IMR-90 (cell line): Measurements from ENCODE around the gene KIRREL2. TPM values are rescaled to one million over a fixed set of nuclear protein-coding genes. Genes with fewer than 3 reads are reported as not detected.

Source experiments
- ATAC-seq: fragments of 200-7000 bp; cut with Tn5 transposase; 2 replicates; pipeline ENCODE4 v1.9.1; 2020; ENCODE audit warnings: low read depth, mild to moderate bottlenecking, moderate library complexity
- BruUV-seq: library from RNA; stranded (reverse); fragments of 400-500 nt; replicated peaks from 2 replicates; lab custom pipeline; 2021; lab: Mats Ljungman, UMichigan
- CTCF ChIA-PET: fragments of 300-600 bp; formaldehyde crosslinking; extraction: SDS; loops from one replicate; lab custom pipeline; 2021; ENCODE audit warnings: antibody characterized with exemption; lab: Yijun Ruan, JAX
- POLR2A ChIA-PET: fragments of 300-600 bp; sonication (Branson Sonifier 250); formaldehyde crosslinking; loops from one replicate; lab custom pipeline; 2022; ENCODE audit warnings: antibody characterized with exemption; ENCODE audit not compliant: unreplicated experiment; lab: Charles Lee
- DNase-seq: peaks from one replicate; pipeline ENCODE4 v3.0.0; 2013
- H2AFZ ChIP-seq: replicated peaks from 2 replicates; pipeline ENCODE3; 2013; ENCODE audit warnings: low read length, mild to moderate bottlenecking; ENCODE audit not compliant: poor library complexity
- H2AK5ac ChIP-seq: 2 replicates; pipeline ENCODE4 v1.6.1; 2013; ENCODE audit warnings: low read depth, low read length, inconsistent platforms
- H2AK9ac ChIP-seq: replicated peaks from 2 replicates; pipeline ENCODE3; 2013; ENCODE audit warnings: mild to moderate bottlenecking, low read depth, low read length, moderate library complexity; ENCODE audit not compliant: poor library complexity
- H2BK120ac ChIP-seq: 2 replicates; pipeline ENCODE4 v1.6.1; 2013; ENCODE audit warnings: low read depth, low read length, inconsistent platforms
- H2BK15ac ChIP-seq: 3 replicates; pipeline ENCODE4 v1.6.1; 2013; ENCODE audit warnings: low read depth, low read length, inconsistent platforms
- H2BK20ac ChIP-seq: 2 replicates; pipeline ENCODE4 v1.6.1; 2013; ENCODE audit warnings: low read depth, mild to moderate bottlenecking, inconsistent platforms, low read length, moderate library complexity
- H2BK5ac ChIP-seq: 2 replicates; pipeline ENCODE4 v1.6.1; 2013; ENCODE audit warnings: mild to moderate bottlenecking, low read depth, low read length, inconsistent platforms; ENCODE audit not compliant: poor library complexity, severe bottlenecking
- H3K14ac ChIP-seq: replicated peaks from 2 replicates; pipeline ENCODE4 v1.6.1; 2013; ENCODE audit warnings: low read depth, low read length, inconsistent platforms
- H3K18ac ChIP-seq: 2 replicates; pipeline ENCODE4 v1.6.1; 2013; ENCODE audit warnings: low read depth, low read length, control low read depth
- H3K23ac ChIP-seq: 2 replicates; pipeline ENCODE4 v1.6.1; 2013; ENCODE audit warnings: low read depth, low read length, inconsistent platforms
- H3K27ac ChIP-seq: 2 replicates; pipeline ENCODE4 v1.5.1; 2013; ENCODE audit warnings: mild to moderate bottlenecking, control low read depth, low read length; ENCODE audit not compliant: insufficient read depth
- H3K27me3 ChIP-seq: 2 replicates; pipeline ENCODE4 v1.6.1; 2013; ENCODE audit warnings: low read length; ENCODE audit not compliant: control insufficient read depth, insufficient read depth
- H3K36me3 ChIP-seq: 2 replicates; pipeline ENCODE4 v1.6.1; 2013; ENCODE audit warnings: low read length, mixed read lengths; ENCODE audit not compliant: control insufficient read depth, insufficient read depth
- H3K4ac ChIP-seq: 2 replicates; pipeline ENCODE4 v1.6.1; 2013; ENCODE audit warnings: low read depth, low read length, inconsistent platforms
- H3K4me1 ChIP-seq: 2 replicates; pipeline ENCODE4 v1.6.1; 2013; ENCODE audit warnings: low read length, mixed read lengths; ENCODE audit not compliant: control insufficient read depth, insufficient read depth
- H3K4me2 ChIP-seq: 2 replicates; pipeline ENCODE4 v1.6.1; 2013; ENCODE audit warnings: low read depth, mild to moderate bottlenecking, control low read depth, low read length, moderate library complexity
- H3K4me3 ChIP-seq: 2 replicates; pipeline ENCODE4 v1.5.1; 2013; ENCODE audit warnings: low read depth, mild to moderate bottlenecking, control low read depth, low read length, moderate library complexity; ENCODE audit not compliant: insufficient read depth
- H3K56ac ChIP-seq: 2 replicates; pipeline ENCODE4 v1.6.1; 2013; ENCODE audit warnings: low read length, inconsistent platforms; ENCODE audit not compliant: insufficient read depth; ENCODE audit errors: extremely low read depth
- H3K79me1 ChIP-seq, 2 experiments: 2 replicates each; pipeline ENCODE4 v1.6.1; 2013; ENCODE audit warnings: low read length in 2 of 2, inconsistent platforms in 1 of 2, low read depth in 1 of 2
- H3K9ac ChIP-seq: 2 replicates; pipeline ENCODE4 v1.6.1; 2013; ENCODE audit warnings: low read depth, low read length, control low read depth
- H3K9me1 ChIP-seq: 2 replicates; pipeline ENCODE4 v1.6.1; 2013; ENCODE audit warnings: low read length, inconsistent platforms; ENCODE audit not compliant: insufficient read depth
- H3K9me3 ChIP-seq: 2 replicates; pipeline ENCODE4 v1.6.1; 2013; ENCODE audit warnings: low read length; ENCODE audit not compliant: control insufficient read depth, insufficient read depth
- H4K20me1 ChIP-seq: 2 replicates; pipeline ENCODE4 v1.6.1; 2013; ENCODE audit warnings: low read length, inconsistent platforms; ENCODE audit not compliant: insufficient read depth
- H4K5ac ChIP-seq: 2 replicates; pipeline ENCODE4 v1.6.1; 2013; ENCODE audit warnings: mild to moderate bottlenecking, low read depth, low read length, control low read depth
- H4K8ac ChIP-seq, 2 experiments: 2 replicates each; pipeline ENCODE4 v1.6.1; 2013; ENCODE audit warnings: low read depth in 2 of 2, low read length in 2 of 2, control low read depth in 1 of 2, inconsistent platforms in 1 of 2
- H4K91ac ChIP-seq: 2 replicates; pipeline ENCODE4 v1.6.1; 2013; ENCODE audit warnings: low read depth, low read length, inconsistent platforms; ENCODE audit not compliant: insufficient read depth
- BHLHE40 ChIP-seq: fragments of 150-350 bp; IDR thresholded peaks from 2 replicates; pipeline ENCODE4 v1.6.1; 2016; ENCODE audit warnings: mild to moderate bottlenecking, low read depth, low read length
- CEBPB ChIP-seq: IDR thresholded peaks from 2 replicates; pipeline ENCODE4 v1.6.1; 2012; ENCODE audit warnings: low read depth, low read length, improper control_type of control experiment
- CHD1 ChIP-seq: IDR thresholded peaks from 2 replicates; pipeline ENCODE4 v1.6.1; 2012; ENCODE audit warnings: low read depth, low read length, improper control_type of control experiment
- CTCF ChIP-seq: conservative IDR thresholded peaks from 2 replicates; pipeline ENCODE4 v1.5.1; 2012; ENCODE audit warnings: mild to moderate bottlenecking, low read depth, low read length, improper control_type of control experiment
- ELK1 ChIP-seq: fragments of 150-350 bp; IDR thresholded peaks from 2 replicates; pipeline ENCODE4 v1.6.1; 2016; ENCODE audit warnings: low read depth, mild to moderate bottlenecking, low read length, moderate library complexity, borderline replicate concordance
- FOS ChIP-seq: fragments of 150-350 bp; IDR thresholded peaks from 2 replicates; pipeline ENCODE4 v1.6.1; 2016; ENCODE audit warnings: low read depth, low read length
- MAFK ChIP-seq: IDR thresholded peaks from 2 replicates; pipeline ENCODE4 v1.6.1; 2012; ENCODE audit warnings: low read depth, low read length, improper control_type of control experiment
- MAZ ChIP-seq: IDR thresholded peaks from 2 replicates; pipeline ENCODE4 v1.6.1; 2012; ENCODE audit warnings: low read depth, mild to moderate bottlenecking, low read length, improper control_type of control experiment, moderate library complexity, borderline replicate concordance
- MXI1 ChIP-seq: IDR thresholded peaks from 2 replicates; pipeline ENCODE4 v1.6.1; 2012; ENCODE audit warnings: low read depth, mild to moderate bottlenecking, low read length, moderate library complexity, borderline replicate concordance
- NFE2L2 ChIP-seq: fragments of 150-350 bp; IDR thresholded peaks from 2 replicates; pipeline ENCODE4 v1.6.1; 2016; ENCODE audit warnings: low read depth, mild to moderate bottlenecking, low read length
- POLR2A ChIP-seq: IDR thresholded peaks from 2 replicates; pipeline ENCODE4 v1.6.1; 2012; ENCODE audit warnings: mild to moderate bottlenecking, low read depth, low read length
- RAD21 ChIP-seq: IDR thresholded peaks from 2 replicates; pipeline ENCODE4 v1.6.1; 2012; ENCODE audit warnings: low read length, improper control_type of control experiment
- RCOR1 ChIP-seq: IDR thresholded peaks from 2 replicates; pipeline ENCODE4 v1.6.1; 2012; ENCODE audit warnings: mild to moderate bottlenecking, low read length, improper control_type of control experiment; ENCODE audit not compliant: insufficient replicate concordance
- RFX5 ChIP-seq: IDR thresholded peaks from 2 replicates; pipeline ENCODE4 v1.8.0; 2012; ENCODE audit warnings: low read depth, mild to moderate bottlenecking, low read length, moderate library complexity
- SMC3 ChIP-seq: fragments of 150-350 bp; IDR thresholded peaks from 2 replicates; pipeline ENCODE4 v1.6.1; 2016; ENCODE audit warnings: low read depth, mild to moderate bottlenecking, antibody characterized with exemption, low read length, moderate library complexity
- USF2 ChIP-seq: fragments of 150-350 bp; IDR thresholded peaks from 2 replicates; pipeline ENCODE4 v1.6.1; 2017; ENCODE audit warnings: mild to moderate bottlenecking, antibody characterized with exemption, low read length, low read depth
- WGBS, 2 experiments: methylation state at CpG; one replicate each; pipeline versions ENCODE4 v1.1.5 to v1.1.7; 2013; ENCODE audit warnings: missing lambda C conversion rate in 2 of 2; ENCODE audit not compliant: insufficient read length in 1 of 2; ENCODE audit errors: extremely low coverage in 2 of 2; 5-methylcytosine and 5-hydroxymethylcytosine counted together
- dilution Hi-C: fragments of 300-500 bp; cut with HindIII; formaldehyde crosslinking; loops from one replicate; pipeline ENCODE4 v1.14.3; 2018; ENCODE audit warnings: low sequenced_read_pairs; ENCODE audit not compliant: unreplicated experiment
- in situ Hi-C: fragments of 300-500 bp; cut with MboI; formaldehyde crosslinking; loops from 3 replicates; pipeline ENCODE4 v1.14.3; 2019; ENCODE audit warnings: low sequenced_read_pairs, inconsistent platforms, mixed read lengths
- intact Hi-C: fragments of 100-400 bp; cut with micrococcal nuclease; formaldehyde crosslinking; loops from 2 replicates; pipeline ENCODE4 v1.10.0; 2022
- polyA plus RNA-seq, 3 experiments: library from polyadenylated mRNA; depleted of rRNA; stranded (reverse); fragments of >200 nt; gene quantifications; 2 replicates each; pipeline ENCODE4 v1.2.3, GENCODE V29; 2012; ENCODE audit warnings: low replicate concordance in 1 of 3
- total RNA-seq: library from RNA; depleted of rRNA; stranded (reverse); fragments of >200 nt; gene quantifications from 2 replicates; pipeline ENCODE4 v1.2.3, GENCODE V29; 2012

The KIRREL2 gene
- total and polyA plus RNA-seq, 2 of the 4 experiments (the other 2 are of a cell fraction) = not detected

- no peak overlapping the region for H2BK120ac ChIP-seq
- no peak overlapping the region for H2BK15ac ChIP-seq
- no TSS peak for BruUV-seq
- no peaks in the 10 kb centered on the region for H3K27me3 ChIP-seq
- intact Hi-C loops (no loop called here), in situ Hi-C loops (no loop called here), dilution Hi-C loops (no loop called here)
- H3K14ac ChIP-seq = no peak overlapping the region
- H4K8ac ChIP-seq = no peak overlapping the region
- H3K56ac ChIP-seq = no peak overlapping the region
- H4K5ac ChIP-seq = no peak overlapping the region
- H2AFZ ChIP-seq = peak overlapping the region; percentile 51
- peaks cover 5% of the 10 kb centered on the region for H3K9me1 ChIP-seq
- ChIA-PET CTCF (no interaction called here), POLR2A (no interaction called here)
- no peaks in the 10 kb centered on the region for H3K36me3 ChIP-seq
- no peaks in the 10 kb centered on the region for H3K9me3 ChIP-seq
- H2BK20ac ChIP-seq = no peak overlapping the region
- no peak overlapping the region for H4K91ac ChIP-seq
- H3K79me1 ChIP-seq = no peaks in the 10 kb centered on the region; a peak in 1 of 4 replicates
- TF ChIP-seq MAFK = no peak
- TF ChIP-seq RAD21 = no peak
- TF ChIP-seq RFX5 = no peak
- TF ChIP-seq CHD1 = no peak
- TF ChIP-seq ELK1 = no peak
- no peak for TF ChIP-seq POLR2A
- no peak for TF ChIP-seq SMC3
- no peak for TF ChIP-seq BHLHE40
- TF ChIP-seq CTCF = no peak
- no peak for TF ChIP-seq MAZ
- TF ChIP-seq RCOR1 = no peak
- TF ChIP-seq CEBPB = no peak
- no peak for TF ChIP-seq MXI1
- TF ChIP-seq FOS = no peak
- no peak for TF ChIP-seq USF2
- no peak for TF ChIP-seq NFE2L2
- no peak for DNase-seq
- no CpG with 5 or more reads among the region's 6 CpGs for WGBS, 2 experiments
- H2AK9ac ChIP-seq = no peak overlapping the region
- H3K4me3 ChIP-seq = no peak overlapping the region
- H3K9ac ChIP-seq = no peak overlapping the region
- H3K27ac ChIP-seq = no peak overlapping the region
- H3K23ac ChIP-seq = no peak overlapping the region
- no peak overlapping the region for H3K4ac ChIP-seq
- no peak overlapping the region for H3K18ac ChIP-seq
- no peak overlapping the region for H2AK5ac ChIP-seq
- H3K4me1 ChIP-seq = peaks cover 13% of the 10 kb centered on the region
- ATAC-seq = no peak
- no peaks in the 10 kb centered on the region for H4K20me1 ChIP-seq
- H2BK5ac ChIP-seq = no peak overlapping the region
- H3K4me2 ChIP-seq = no peak overlapping the region
Measured at GRCh38 chr19:35909684-35910035, 52.9 kb downstream of the KIRREL2 start.
